Stimulated activated CD4-positive, alpha-beta T cell treated with anti-CD3 and anti-CD28 coated beads, Interleukin-12 subunit alpha, Interleukin-12 subunit beta, amount 100 ng/mL, for 48 hours (primary cell): ENCODE data around the gene ZNF69.

Experiments used
- DNase-seq, 3 donors: peaks; one replicate each; pipeline ENCODE4 v3.0.0-alpha.2; 2020; ENCODE audit warnings: low read depth in 2 of 3, low spot score in 1 of 3

The ZNF69 gene

DNA sequence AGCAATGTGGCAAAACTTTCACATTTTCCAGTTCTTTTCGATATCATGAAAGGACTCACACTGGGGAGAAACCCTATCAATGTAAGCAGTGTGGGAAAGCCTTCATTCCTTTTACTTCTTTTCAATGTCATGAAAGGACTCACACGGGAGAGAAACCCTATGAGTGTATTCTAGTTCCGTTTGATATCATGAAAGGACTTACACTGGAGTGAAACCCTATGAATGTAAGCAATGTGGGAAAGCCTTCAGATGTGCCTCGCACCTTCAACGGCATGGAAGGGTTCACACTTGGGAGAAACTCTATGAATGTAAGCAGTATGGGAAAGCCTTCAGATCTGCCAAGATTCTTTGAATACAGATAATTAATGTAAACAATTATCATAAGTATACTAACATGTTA is 62.7 kb downstream of the ZNF69 start:
- no peak for DNase-seq
